MM.1S (cell line): Measurements from ENCODE around the gene ZMIZ1.

ENCODE experiments used
- DNase-seq: peaks from one replicate; pipeline ENCODE4 v3.0.0-alpha.2; 2015
- H2AFZ ChIP-seq: fragments of 300-600 bp; sonication (generic); 2 replicates; pipeline ENCODE4 v1.6.0; 2016; ENCODE audit warnings: antibody characterized with exemption, low read length
- H3F3A ChIP-seq: fragments of 300-600 bp; sonication (generic); 2 replicates; pipeline ENCODE4 v1.6.1; 2016; ENCODE audit warnings: mild to moderate bottlenecking, antibody characterized with exemption, low read length, moderate library complexity, mixed read lengths; ENCODE audit not compliant: insufficient read depth
- H3K27ac ChIP-seq: fragments of 300-600 bp; sonication (generic); 2 replicates; pipeline ENCODE4 v1.5.1; 2016; ENCODE audit warnings: mild to moderate bottlenecking, low read length
- H3K27me3 ChIP-seq: fragments of 300-600 bp; sonication (generic); replicated peaks from 2 replicates; pipeline ENCODE4 v1.6.0; 2016; ENCODE audit warnings: low read length; ENCODE audit not compliant: insufficient read depth
- H3K36me3 ChIP-seq: fragments of 300-600 bp; sonication (generic); replicated peaks from 2 replicates; pipeline ENCODE4 v1.6.1; 2016; ENCODE audit warnings: mild to moderate bottlenecking, low read length, mixed read lengths; ENCODE audit not compliant: insufficient read depth
- H3K4me1 ChIP-seq: fragments of 300-600 bp; sonication (generic); 2 replicates; pipeline ENCODE4 v1.6.1; 2016; ENCODE audit warnings: low read length, mixed read lengths
- H3K4me2 ChIP-seq: fragments of 300-600 bp; sonication (generic); 2 replicates; pipeline ENCODE4 v1.6.0; 2016; ENCODE audit warnings: low read depth, low read length
- H3K4me3 ChIP-seq: fragments of 300-600 bp; sonication (generic); 2 replicates; pipeline ENCODE4 v1.5.1; 2016; ENCODE audit warnings: low read length, mixed read lengths
- H3K79me2 ChIP-seq: fragments of 300-600 bp; sonication (generic); 2 replicates; pipeline ENCODE4 v1.6.1; 2016; ENCODE audit warnings: mixed run types, low read length, mixed read lengths
- H3K9ac ChIP-seq: fragments of 300-600 bp; sonication (generic); 2 replicates; pipeline ENCODE4 v1.6.1; 2016; ENCODE audit warnings: low read length, mixed read lengths
- H3K9me2 ChIP-seq: fragments of 300-600 bp; sonication (generic); replicated peaks from 2 replicates; pipeline ENCODE4 v1.6.1; 2016; ENCODE audit warnings: mild to moderate bottlenecking, low read length, mixed read lengths; ENCODE audit not compliant: insufficient read depth
- H3K9me3 ChIP-seq: fragments of 300-600 bp; sonication (generic); replicated peaks from 2 replicates; pipeline ENCODE4 v1.6.1; 2016; ENCODE audit warnings: mild to moderate bottlenecking, low read length, mixed read lengths; ENCODE audit not compliant: insufficient read depth
- H4K20me1 ChIP-seq: fragments of 300-600 bp; sonication (generic); 2 replicates; pipeline ENCODE4 v1.6.1; 2016; ENCODE audit warnings: mild to moderate bottlenecking, low read length, moderate library complexity, mixed read lengths; ENCODE audit not compliant: insufficient read depth
- CTCF ChIP-seq: fragments of 300-600 bp; sonication (generic); IDR thresholded peaks from 2 replicates; pipeline ENCODE4 v1.5.1; 2016; ENCODE audit warnings: antibody characterized with exemption, low read length, mixed read lengths
- EZH2 ChIP-seq: fragments of 300-600 bp; sonication (generic); optimal IDR thresholded peaks from 2 replicates; pipeline ENCODE3; 2017; ENCODE audit warnings: low read depth, mild to moderate bottlenecking, antibody characterized with exemption, low read length, mixed read lengths
- EZH2phosphoT487 ChIP-seq: fragments of 300-600 bp; sonication (generic); IDR thresholded peaks from 2 replicates; pipeline ENCODE4 v1.6.1; 2018; ENCODE audit warnings: antibody characterized with exemption, low read length

Gene ZMIZ1

GRCh38 chr10:79306644-79307220 is 238.0 kb downstream of the ZMIZ1 start:
- no peak for DNase-seq
- no peaks in the 10 kb centered on the region for H3K4me1 ChIP-seq
- no peaks in the 10 kb centered on the region for H3K9me2 ChIP-seq
- H4K20me1 ChIP-seq, result no peaks in the 10 kb centered on the region
- no peaks in the 10 kb centered on the region for H3K79me2 ChIP-seq
- TF ChIP-seq EZH2 (no peak), EZH2phosphoT487 (no peak), CTCF (no peak)
- H3K4me3 ChIP-seq, result no peak overlapping the region
- H3K9ac ChIP-seq, result no peak overlapping the region
- no peaks in the 10 kb centered on the region for H3F3A ChIP-seq
- no peak overlapping the region for H3K27ac ChIP-seq
- no peaks in the 10 kb centered on the region for H3K27me3 ChIP-seq
- no peak overlapping the region for H2AFZ ChIP-seq
- no peak overlapping the region for H3K4me2 ChIP-seq
- no peaks in the 10 kb centered on the region for H3K36me3 ChIP-seq
- no peaks in the 10 kb centered on the region for H3K9me3 ChIP-seq

- no peak overlapping the region for H2AFZ ChIP-seq
- DNase-seq, result no peak
- H3K27me3 ChIP-seq, result no peaks in the 10 kb centered on the region
- H3K4me2 ChIP-seq, result no peak overlapping the region
- no peak overlapping the region for H3K27ac ChIP-seq
- no peak overlapping the region for H3K4me3 ChIP-seq
- no peaks in the 10 kb centered on the region for H3K79me2 ChIP-seq
- H3K36me3 ChIP-seq, result no peaks in the 10 kb centered on the region
- H3K9me3 ChIP-seq, result no peaks in the 10 kb centered on the region
- no peaks in the 10 kb centered on the region for H4K20me1 ChIP-seq
- TF ChIP-seq CTCF (no peak), EZH2phosphoT487 (no peak), EZH2 (no peak)
- no peaks in the 10 kb centered on the region for H3K4me1 ChIP-seq
- no peak overlapping the region for H3K9ac ChIP-seq
- no peaks in the 10 kb centered on the region for H3K9me2 ChIP-seq
- H3F3A ChIP-seq, result no peaks in the 10 kb centered on the region
These were observed 239.2 kb downstream of the ZMIZ1 start for GRCh38 chr10:79308016-79308415.

- Histone ChIP-seq H3K9me2 (no peaks in the 10 kb centered on the region), H3K4me3 (no peak overlapping the region), H3K79me2 (no peaks in the 10 kb centered on the region), H3F3A (no peaks in the 10 kb centered on the region), H2AFZ (no peak overlapping the region), H3K9me3 (no peaks in the 10 kb centered on the region), H3K36me3 (no peaks in the 10 kb centered on the region), H3K27ac (no peak overlapping the region), H4K20me1 (no peaks in the 10 kb centered on the region), H3K4me1 (no peaks in the 10 kb centered on the region), H3K9ac (no peak overlapping the region), H3K4me2 (no peak overlapping the region), H3K27me3 (no peaks in the 10 kb centered on the region)
- DNase-seq, result no peak
- TF ChIP-seq CTCF (no peak), EZH2phosphoT487 (no peak), EZH2 (no peak)
These were observed 240.4 kb downstream of the ZMIZ1 start for GRCh38 chr10:79308969-79309665.
